C1 segment of cervical spinal cord (tissue), 14 donors: ENCODE results near the gene PTPRD.
A peak's percentile ranks its signal among the peaks of the same experiment; 100 is the strongest.
"Not testable (repeated sequence)": the region's sequence is repeated elsewhere in the genome, so short reads cannot be mapped to it uniquely, and the experiment has no call there.

Experiments
- DNase-seq, 14 donors: peaks; one replicate each; lab custom pipeline; 2025; lab: John Stamatoyannopoulos, UW

The PTPRD gene

GRCh38 chr9:9033022-9033421, 1579.8 kb downstream of the PTPRD start:
- DNase-seq: no peak

- DNase-seq: no peak
Observed at GRCh38 chr9:9016597-9016996, 1596.2 kb downstream of the PTPRD start.

DNA sequence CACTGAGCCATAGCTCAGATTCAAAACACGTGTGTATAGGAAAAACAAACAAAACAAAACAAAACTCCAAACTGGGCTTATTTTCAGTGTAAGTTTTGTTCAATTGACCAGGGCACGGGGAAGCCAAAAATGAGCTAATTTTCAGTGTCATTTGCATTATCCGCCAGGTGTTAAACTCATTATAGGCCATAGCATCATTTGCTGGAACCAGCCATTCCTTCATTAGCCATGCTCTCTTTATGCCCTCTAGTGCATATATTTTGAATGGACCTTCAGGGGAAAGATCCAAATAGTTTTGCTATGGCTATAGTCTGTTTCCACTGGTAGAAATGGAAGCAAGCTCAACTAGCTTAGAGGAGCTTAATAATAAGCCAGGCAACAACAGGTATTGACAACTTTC, 1608.0 kb downstream of the PTPRD start:
- DNase-seq: peak in 1 of 14 donors; percentile 1

- DNase-seq: peak in 7 of 14 donors; percentile 1 to 39 (median 6)
Observed at GRCh38 chr9:9002826-9003583, 1609.8 kb downstream of the PTPRD start.

GRCh38 chr9:8980496-8981013, 1632.2 kb downstream of the PTPRD start:
- no peak for DNase-seq

DNA sequence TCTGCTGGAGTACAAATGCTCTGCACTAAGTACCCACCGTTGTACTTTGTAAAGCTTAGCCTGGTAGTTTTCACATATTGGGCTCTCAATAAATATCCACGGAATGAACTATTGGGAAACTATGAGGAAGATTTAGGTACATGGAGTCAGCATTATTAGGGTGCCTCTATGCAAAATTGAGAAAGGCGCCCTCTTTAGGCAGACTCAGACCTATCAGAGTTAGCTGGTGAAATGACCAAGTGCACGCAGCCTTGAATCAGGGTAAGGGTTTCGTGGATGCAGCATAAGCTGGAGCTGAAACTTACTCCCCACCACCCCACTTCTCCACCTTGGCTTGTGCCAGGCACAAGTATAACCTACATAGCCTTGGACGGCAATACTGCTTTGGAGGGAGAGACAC, 1634.5 kb downstream of the PTPRD start:
- no peak for DNase-seq

DNA sequence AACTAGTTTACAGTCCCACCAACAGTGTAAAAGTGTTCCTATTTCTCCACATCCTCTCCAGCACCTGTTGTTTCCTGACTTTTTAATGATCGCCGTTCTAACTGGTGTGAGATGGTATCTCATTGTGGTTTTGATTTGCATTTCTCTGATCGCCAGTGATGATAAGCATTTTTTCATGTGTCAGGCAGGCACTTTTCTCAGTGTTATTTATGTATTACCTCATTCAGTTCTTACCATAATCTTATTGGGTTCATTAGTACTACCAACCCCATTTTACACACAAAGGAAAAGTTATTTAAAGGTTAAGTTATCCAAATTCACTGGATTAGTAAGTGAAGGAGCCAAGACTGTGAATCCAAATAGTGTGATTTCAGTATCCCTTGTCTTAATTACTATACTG, 1644.5 kb downstream of the PTPRD start:
- DNase-seq: not testable (repeated sequence)

GRCh38 chr9:8963885-8964284, 1648.9 kb downstream of the PTPRD start:
- no peak for DNase-seq

DNA sequence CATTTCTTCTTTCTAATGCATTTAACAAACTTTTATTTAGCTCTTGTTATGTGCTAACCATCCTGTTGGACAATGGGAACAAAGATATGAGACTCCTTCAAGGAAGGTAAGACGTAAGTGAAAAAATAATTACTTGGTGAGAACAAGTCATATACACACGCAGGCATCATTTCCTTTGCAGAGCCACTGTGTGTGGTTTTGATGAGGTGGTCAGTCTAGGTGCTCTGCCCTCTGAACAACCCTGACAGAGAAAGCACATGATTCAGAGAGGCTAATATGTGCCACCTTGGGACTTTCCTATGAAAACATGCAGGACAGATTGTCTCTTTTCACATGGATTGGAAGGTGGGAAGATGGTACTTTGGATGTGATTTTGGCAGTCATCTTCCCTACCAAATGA, 1650.7 kb downstream of the PTPRD start:
- no peak for DNase-seq

DNA sequence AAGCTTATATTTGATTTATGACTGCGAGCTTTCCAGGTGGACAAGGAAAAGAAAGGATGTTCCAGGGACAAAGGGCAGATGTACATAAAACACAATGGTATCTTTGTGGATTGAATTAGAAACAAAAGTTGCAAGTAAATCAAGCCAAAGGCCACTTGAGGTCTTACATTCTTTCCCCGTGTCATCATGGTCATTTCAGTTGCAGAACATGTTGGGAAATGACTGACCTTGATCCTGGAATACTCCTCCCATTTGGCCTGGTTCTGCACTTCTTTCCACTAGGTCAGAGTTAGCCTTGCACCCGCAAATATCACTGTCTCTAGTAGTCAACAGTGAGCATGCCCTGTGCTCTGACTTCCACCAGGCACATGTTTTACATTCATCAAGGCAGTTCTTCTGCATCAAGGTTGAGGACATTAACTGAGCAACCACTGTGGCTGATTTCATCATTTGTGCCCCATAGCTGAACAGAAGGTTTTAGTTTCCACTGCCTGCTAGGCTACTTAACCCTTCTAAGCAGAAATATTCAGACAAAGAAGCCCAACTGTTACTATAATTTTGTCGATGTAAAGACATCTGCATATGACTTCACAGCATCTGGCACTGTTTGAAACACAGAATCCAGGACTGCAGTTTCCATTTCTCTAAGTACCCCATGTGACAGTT, 1651.5 kb downstream of the PTPRD start:
- DNase-seq: no peak

- no peak for DNase-seq
Observed at GRCh38 chr9:8960254-8960653, 1652.5 kb downstream of the PTPRD start.

- DNase-seq: no peak
Observed at GRCh38 chr9:8958358-8958757, 1654.4 kb downstream of the PTPRD start.

- DNase-seq: no peak
Observed at GRCh38 chr9:8955315-8955714, 1657.5 kb downstream of the PTPRD start.

GRCh38 chr9:8946461-8946860, 1666.3 kb downstream of the PTPRD start:
- no peak for DNase-seq

- DNase-seq: no peak
Observed at GRCh38 chr9:8943392-8943791, 1669.4 kb downstream of the PTPRD start.

- DNase-seq: no peak
Observed at GRCh38 chr9:8940650-8941049, 1672.2 kb downstream of the PTPRD start.

DNA sequence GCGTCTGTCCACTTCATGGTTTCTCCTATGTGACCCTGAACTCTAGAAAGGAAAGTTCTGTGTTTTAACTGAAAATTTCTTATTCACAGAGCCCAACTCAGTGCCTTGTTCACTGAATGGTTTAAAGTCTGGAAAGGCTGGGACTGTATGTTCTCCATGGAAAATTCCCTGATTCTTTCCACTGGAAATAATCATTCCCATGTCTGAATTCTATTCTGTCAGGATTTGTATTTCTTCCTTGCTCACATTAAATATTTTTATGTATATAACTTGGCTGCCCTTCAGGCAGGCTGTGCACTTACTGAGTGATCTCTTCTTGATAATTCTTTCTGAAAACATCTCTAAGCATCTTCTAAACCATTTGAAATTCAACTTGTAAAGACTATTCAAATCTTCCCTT, 1686.3 kb downstream of the PTPRD start:
- DNase-seq: no peak

- DNase-seq: no peak
Observed at GRCh38 chr9:8924562-8924961, 1688.2 kb downstream of the PTPRD start.

DNA sequence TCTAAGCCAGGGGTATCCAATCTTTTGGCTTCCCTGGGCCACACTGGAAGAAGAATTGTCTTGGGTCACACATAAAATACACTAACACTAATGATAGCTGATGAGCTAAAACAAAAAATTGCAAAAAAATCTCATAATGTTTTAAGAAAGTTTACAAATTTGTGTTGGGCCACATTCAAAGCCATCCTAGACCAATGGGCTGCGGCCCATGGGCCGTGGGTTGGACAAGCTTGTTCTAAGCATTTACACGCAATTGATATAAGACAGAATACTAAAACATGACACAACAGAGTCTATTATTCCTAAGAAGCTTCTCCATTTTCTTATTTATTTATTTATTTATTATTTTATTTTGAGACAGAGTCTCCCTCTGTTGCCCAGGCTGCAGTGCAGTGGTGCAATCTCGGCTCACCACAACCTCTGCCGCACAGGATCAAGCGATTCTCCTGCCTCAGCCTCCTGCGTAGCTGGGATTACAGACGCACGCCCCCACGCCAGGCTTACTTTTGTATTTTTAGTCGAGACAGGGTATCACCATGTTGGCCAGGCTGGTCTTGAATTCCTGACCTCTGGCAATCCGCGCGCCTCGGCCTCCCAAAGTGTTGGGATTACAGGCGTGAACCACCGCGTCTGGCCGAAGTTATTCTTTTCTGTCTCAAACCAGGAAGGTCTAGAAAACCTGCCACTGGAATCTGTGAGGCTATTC, 1692.2 kb downstream of the PTPRD start:
- DNase-seq: not testable (repeated sequence)

DNA sequence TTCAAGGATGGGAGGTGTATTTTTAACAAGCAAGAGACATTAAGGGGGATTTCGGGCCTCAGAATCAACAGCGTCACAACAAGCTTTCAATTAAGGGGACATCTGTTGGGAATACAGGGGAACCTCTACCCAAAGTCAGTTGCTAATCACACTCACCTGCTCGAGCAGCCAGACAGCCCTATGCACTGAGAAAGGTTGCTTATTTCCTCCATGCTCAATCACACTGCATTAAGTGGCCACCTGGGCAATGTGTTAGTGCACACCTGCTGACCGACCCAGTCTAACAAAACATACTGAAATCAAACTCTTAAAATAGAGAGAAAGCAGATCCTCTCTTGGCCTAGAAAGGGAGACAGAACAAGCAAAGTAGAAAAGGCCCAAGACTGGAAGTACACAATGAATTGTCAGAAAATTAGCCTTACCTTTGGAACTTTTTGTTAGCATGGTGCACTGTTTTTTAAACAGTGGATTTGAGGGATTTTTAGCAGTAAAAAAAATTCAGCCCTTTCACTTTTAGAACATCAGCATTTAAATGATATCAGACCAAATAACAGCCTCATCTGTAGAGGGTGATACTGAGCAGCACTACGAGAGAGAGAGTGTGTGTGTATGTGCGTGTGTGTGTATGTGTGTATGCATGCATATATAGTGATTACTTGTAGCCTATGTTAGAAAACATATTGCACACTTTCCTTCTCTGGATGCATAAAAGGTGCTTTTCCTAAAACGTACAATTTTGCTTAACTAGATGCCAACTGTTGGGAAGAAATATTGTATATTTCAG, 1694.7 kb downstream of the PTPRD start:
- DNase-seq: no peak

- DNase-seq: no peak
Observed at GRCh38 chr9:8916771-8917170, 1696.0 kb downstream of the PTPRD start.

- DNase-seq: no peak
Observed at GRCh38 chr9:8907868-8908267, 1704.9 kb downstream of the PTPRD start.
